ENCODE data around the gene HEATR9. TPM values are rescaled to one million over a fixed set of nuclear protein-coding genes. Genes with fewer than 3 reads are reported as not detected.

The HEATR9 gene
- total and polyA plus RNA-seq, 2 of the 13 experiments (the other 11 are each of a cell fraction or from before 2014, with no cell fraction given) = not detected

DNA sequence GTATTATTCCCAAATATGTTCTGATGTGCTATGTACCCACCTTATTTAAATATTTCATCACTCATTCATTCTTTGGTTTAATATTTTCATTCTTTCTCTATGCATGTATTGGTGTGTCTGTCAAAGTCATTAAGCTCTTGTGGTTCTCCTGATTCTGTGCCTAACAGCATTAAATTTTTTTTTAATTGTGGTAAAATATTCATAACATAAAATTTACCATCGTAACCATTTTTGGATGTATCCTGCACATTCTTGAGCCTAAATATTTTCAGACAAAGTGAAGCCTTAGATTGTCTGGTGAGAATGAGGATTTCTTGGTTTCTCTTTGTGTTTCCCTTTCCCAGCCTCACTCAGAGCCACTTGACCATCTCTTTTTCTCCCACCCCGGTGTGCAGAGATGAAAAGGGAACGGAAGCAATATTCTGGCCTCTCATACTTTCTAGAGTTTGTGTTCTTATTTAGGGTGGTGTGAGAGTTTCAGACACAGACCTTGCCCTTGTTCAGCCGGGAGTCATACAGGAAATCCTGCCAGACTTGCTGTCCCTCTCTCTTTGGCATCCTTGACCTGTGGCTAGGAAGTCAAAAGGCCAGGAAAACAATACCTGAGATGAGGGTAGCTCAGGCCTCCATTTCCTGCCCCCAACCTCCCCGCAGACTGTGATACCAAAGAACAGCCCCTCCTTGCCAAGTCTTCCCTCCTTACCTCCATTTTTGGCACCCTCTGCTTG lies 6.5 kb upstream of the HEATR9 start (continued):
- TF ChIP-seq ZBTB40 (IDR thresholded peaks at IDR 0.05) = no peak
- no peak for TF ChIP-seq ZBTB40 (CRISPR knock-in tag; IDR thresholded peaks at IDR 0.05)
- TF ChIP-seq POLR2A (IDR thresholded peaks at IDR 0.05; ENCODE audit: insufficient read depth in 1 of 2, low read depth in 2 of 2, low read length in 2 of 2) = no peak
- TF ChIP-seq IKZF1 (IDR thresholded peaks at IDR 0.05) = no peak
- no peak for TF ChIP-seq JARID2 (CRISPR knock-in tag; IDR thresholded peaks at IDR 0.05; ENCODE audit: insufficient replicate concordance)
- no peak for TF ChIP-seq MED8 (CRISPR knock-in tag; IDR thresholded peaks at IDR 0.05; ENCODE audit: insufficient replicate concordance)
- TF ChIP-seq ZNF598 (CRISPR knock-in tag; IDR thresholded peaks at IDR 0.05; ENCODE audit: borderline replicate concordance) = no peak
- no peak for TF ChIP-seq FOXK2 (IDR thresholded peaks at IDR 0.05)
- no peak for TF ChIP-seq SRSF4 (IDR thresholded peaks at IDR 0.05; ENCODE audit: low read depth, low read length, poor library complexity, severe bottlenecking)
- TF ChIP-seq NBN (conservative IDR thresholded peaks at IDR 0.05) = no peak
- no peak for TF ChIP-seq MBD4 (IDR thresholded peaks at IDR 0.05; ENCODE audit: borderline replicate concordance, low read length)
- TF ChIP-seq NR2F1 (CRISPR knock-in tag; IDR thresholded peaks at IDR 0.05) = peak in 1 of 2 experiments; percentile 59; a peak in 1 of 4 replicates
- TF ChIP-seq ZBTB43 (CRISPR knock-in tag; conservative IDR thresholded peaks at IDR 0.05) = no peak
- TF ChIP-seq TCF7L2 (IDR thresholded peaks at IDR 0.05; ENCODE audit: low read depth, low read length) = no peak
- no peak for TF ChIP-seq TBX2 (CRISPR knock-in tag; IDR thresholded peaks at IDR 0.05; ENCODE audit: borderline replicate concordance)
- no peak for TF ChIP-seq ZNF550 (CRISPR knock-in tag; IDR thresholded peaks at IDR 0.05; ENCODE audit: borderline replicate concordance)
- TF ChIP-seq ZC3H13 (CRISPR knock-in tag; IDR thresholded peaks at IDR 0.05) = no peak
- TF ChIP-seq HOXD1 (CRISPR knock-in tag; IDR thresholded peaks at IDR 0.05) = no peak
- no peak for TF ChIP-seq ZNF850 (CRISPR knock-in tag; conservative IDR thresholded peaks at IDR 0.05)
- TF ChIP-seq SRY (CRISPR knock-in tag; IDR thresholded peaks at IDR 0.05) = no peak
- no peak for TF ChIP-seq ZNF234 (CRISPR knock-in tag; conservative IDR thresholded peaks at IDR 0.05)
- TF ChIP-seq ZNF562 (CRISPR knock-in tag; IDR thresholded peaks at IDR 0.05; ENCODE audit: borderline replicate concordance) = no peak

All from HepG2 (cell line).